HCEC 1CT (cell line): ENCODE measurements around the gene ITGA11.

Source experiments
- DNase-seq: peaks from one replicate; pipeline ENCODE4 v3.0.0-alpha.2; 2017

ITGA11 gene

DNA sequence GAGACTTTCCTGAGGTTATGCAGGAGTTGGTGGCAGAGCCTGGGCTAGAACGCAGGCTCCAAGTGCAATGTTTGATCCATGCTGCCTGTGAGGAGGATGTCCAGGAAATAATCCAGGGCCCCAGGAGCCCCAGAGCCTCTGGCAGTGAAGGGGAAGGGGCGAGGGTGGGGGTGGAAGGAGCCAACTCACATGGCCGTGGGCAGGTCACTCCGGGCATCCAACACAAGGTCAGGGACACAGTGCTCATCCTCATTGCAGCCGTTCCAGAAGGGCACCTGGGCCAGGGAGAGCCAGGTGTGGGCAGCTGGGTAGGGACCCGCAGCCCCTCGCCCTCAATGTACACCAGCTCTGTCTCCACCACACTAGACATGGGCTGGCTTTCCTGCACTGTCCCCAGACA lies 110.7 kb downstream of the ITGA11 start:
- DNase-seq = no peak

DNA sequence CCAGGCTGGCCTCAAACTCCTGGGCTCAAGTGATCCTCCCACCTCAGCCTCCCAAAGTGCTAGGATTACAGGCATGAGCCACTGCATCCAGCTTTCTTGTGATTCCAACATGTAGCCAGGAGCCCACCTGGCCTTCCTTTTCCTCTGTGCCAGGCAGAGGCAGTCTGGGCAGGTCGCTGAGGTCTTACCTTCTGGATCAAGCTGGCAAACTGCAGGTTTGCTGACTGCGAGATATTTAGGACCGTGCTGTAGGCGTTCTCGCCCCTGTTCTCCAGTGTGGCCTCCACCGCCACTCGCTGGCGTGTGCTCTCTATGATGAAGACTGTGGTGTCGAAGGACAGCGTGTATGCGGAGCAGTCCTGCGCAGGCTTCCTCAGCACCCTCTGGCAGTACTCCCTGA lies 112.0 kb downstream of the ITGA11 start:
- DNase-seq = no peak

DNA sequence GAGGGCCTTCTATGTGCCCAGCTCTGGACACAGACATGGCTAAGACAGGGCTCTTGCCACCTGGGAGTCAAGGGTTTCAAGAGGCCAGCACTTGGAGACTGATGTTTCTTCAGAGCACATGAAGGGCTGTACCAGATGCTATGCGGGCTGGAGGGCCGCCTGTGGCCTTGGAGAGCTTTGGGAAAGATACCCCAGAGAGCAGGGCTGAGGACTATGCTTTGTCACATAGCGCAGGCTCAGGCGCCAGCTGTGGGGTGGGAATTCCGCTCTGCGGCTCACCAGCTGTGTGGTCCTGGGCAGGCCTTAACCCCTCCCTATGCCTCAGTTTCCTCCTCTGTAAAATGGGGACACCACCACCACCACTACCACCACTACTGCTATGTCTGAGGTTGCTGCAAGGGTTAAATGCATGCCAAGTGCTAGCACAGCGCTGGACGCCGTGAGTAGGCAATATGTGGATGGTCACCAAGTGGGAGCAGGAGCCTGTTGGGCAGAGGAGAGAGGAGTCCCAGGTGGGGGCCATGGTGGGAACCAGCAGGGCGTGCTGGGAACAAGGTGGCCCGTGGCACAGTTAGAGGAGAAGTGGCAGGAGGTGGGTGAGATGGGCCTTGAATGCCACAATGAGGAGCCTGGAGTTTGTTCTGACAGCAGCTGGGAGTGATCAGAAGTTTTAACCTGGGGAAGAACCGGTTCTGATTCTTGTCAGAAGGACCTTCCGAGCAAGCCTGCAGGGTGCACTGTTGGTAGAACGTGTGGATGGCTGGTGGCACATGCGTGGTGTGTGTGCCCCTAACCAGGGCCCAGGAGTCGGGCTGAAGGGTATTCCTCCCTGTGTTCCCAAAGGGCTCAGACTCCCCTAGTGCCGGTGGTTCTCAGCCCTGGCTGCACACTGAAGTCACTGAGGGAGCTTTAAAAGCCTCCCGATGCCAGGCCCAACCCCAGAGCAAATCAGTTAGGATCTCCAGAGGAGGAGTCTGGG lies 112.7 kb downstream of the ITGA11 start:
- no peak for DNase-seq

DNA sequence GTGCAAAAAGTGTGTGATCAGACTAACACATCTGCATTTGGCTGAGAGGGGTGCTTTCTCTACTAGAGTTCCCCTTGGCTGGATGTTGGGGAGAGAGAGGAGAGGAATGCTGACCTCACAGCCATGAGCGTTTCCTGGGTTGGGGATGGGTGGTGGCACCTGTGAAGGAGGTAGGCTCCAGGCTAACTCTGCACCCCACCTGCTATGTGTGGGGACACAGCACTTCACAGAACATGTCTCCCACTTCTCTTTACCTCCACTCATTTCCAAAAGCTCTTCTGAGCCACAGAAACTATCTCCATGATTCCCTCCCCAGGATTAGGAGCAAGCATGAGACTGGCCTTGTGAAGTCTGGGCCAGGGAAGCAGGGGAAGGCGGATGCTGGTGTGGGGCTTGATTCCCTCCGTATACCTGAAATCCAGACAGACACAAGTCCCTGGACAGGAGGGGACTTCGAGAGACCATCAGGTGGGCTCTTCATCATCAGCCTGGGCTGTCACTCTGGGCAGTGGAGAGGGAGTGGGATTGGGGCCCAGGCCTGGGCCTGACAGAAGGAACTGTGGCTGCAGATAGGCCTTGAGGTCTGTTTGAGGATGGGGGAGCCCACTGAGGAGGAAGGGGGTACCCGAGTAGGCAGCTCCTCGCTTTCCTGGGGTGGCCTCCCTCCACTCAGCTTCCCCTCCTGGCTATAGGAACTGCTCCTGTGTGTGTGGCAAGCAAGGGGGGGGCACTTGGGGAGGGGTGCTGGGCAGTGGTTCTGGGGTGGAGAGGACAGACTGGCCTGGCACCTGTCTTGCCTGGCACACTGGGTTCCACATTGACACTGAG lies 113.7 kb downstream of the ITGA11 start:
- no peak for DNase-seq

DNA sequence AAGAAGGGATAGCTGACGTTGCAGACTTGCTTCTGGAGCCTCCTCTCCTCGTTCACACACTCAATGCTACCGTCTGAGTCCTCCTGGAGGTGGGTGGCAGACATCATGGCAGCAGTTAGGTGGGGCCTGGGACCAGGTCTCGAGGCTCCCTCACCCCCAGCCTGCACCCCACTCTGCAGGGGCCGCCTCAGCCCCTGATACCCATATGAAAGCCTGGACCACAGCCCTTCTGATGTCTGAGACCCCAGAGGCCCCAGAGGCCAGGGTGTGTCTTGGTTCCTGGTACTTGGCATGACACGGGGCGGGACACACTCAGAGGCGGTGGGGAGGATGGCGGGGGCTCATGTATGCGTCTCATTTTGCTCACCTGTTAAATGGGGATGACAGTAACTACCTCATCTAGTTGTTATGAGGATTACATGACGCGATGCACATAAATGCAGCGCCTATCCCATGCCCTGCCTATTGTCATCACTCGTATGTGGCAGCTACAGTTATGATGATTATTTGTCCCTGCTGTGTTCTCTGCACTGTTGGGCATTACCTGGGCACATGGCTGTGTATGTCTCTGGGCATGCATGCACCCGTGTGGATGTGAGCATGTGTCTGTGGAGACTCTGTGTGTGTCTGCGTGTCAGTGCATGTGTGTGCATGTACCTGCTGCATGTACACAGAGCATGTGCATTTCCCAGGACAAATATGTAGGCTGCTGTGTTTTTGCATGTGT lies 114.5 kb downstream of the ITGA11 start:
- no peak for DNase-seq

DNA sequence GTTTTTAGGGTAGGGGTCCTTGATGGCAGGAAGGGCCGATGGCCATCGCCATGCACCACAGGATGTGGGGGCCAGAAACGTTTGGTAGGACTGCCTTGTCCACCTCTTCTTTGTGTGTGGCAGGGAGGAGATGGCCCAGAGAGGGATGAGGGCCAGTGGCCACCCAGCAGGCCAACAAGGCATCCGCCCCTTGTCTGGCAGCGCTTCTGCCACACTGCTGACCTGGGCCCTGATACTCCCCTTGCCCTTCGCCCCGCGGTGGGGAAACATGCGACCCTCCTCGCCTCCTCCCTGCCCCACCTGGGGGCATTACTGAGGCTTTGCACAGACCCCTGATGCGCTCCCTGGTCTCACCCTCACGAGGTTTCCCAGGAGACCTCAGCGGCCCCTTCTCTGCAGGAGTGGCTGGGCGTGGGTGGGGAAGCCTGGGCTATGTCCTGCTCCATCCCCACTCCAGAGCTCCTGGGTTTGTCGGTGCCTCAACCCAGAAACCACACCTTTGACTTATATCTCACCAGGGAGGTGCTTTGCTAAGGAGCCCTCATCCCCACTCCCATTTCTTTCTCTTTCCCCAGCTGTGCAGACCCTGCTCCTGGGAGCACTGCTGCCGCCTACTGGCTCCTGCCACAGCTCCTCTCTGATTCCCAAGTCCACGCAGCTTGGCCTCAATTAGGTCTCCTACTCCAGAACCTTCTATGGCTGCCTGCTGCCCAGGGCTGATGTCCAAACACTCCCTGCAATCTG lies 115.7 kb downstream of the ITGA11 start:
- no peak for DNase-seq

DNA sequence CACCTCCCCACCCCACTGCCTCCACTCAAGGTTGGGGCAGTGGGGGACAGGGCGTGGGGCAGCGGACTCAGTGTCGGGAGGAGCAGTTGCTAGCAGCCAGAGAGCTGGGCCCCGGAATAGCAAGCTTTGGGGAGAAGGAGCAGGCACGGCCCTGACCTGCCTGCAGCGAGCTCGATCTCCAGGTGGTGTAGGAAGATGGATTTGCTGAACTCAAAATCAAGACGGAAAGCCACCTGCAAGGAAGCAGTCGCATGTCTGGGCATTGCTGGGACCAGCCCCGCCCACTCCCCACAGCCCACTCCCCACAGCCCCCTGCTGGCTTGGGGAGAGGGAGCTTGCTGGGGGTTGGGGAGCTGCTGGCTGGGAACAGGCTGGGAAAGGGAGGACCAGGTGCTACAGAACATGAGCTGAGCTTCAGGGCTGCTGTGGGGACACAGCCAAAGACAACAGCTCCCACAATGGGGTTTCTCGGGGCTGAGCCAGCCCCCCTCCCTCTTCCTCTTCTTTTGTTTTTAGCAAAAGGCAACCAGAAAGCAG lies 116.4 kb downstream of the ITGA11 start:
- no peak for DNase-seq

DNA sequence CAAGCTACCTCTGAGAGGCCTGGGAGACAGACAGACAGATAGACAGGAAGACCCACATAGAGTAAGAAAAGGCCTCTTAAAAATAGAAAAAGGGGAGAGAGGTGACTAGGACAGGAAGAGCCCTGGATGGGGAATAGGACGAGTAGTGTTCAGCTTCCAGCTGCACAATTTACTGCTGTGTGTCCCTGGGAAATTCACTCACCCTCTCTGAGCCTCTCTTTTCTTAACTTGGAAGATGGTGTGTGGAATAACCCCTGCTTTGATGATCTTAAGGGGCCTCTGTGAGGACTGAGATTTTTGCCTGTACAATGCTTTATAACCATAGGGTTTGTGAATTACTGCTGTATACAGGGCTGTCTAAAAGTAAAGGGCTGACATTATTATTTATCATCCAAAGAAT lies 116.9 kb downstream of the ITGA11 start:
- no peak for DNase-seq

DNA sequence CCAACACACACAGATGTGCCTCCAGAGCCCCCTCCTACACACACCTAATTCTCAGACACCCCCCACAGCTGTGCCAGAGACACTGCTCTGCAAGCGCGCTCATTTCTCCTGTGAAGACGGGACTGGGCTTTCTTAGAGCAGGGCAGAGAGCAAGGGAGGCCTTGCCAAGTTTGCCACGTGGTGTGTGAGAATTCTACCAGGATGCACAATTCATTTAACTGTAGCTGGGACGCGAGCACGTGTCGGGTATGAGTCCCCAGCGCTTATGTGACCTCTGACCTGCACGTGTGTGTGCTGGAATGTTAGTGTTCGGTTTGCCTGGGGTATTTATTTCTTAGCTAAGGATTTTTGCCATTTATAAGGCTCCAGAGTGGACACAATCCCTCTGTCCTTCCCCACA lies 117.4 kb downstream of the ITGA11 start:
- DNase-seq = no peak

DNA sequence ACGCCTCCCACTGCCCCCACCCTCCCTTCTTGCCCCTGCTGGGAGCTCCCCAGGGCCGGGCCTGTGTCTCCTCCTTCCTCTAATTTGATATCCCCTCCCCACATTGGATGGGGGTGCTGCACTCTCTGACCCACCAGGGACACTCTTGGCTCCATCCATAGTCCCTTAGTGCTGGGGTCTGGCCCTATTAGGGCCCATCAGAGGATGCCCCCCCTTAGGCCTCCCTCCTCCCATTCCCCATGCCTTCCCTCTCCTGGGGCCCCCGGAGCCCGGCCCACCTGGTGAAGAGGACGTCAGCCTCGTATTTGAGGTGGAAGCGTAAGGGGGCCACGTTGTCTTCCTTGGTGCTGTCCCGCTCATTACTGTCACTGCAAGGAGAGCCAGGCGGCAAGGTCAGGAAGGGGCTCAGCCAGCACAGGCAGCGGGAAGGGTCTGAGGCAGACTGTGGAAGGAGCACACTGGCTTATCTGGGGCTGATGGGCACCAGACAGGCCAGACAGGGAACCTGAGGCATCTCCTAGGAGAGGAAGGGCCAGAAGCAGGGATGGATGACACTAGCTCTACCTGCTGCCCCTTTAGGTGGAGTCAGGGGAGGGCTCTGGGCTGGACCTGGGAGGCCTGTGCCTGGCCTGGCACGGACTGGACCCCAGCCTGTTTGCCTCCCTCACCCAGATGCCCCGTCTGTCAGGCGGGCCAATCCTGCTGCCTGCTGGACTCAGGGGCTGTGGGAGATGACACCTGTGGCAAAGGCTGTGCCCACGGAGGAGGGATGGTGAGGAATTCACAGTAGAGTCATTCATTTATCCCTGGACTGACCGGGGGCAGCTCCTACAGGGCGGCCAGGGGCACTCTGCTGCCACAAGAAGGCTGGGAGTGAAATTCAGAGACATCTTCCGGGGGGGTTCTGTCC lies 118.2 kb downstream of the ITGA11 start:
- DNase-seq = no peak

DNA sequence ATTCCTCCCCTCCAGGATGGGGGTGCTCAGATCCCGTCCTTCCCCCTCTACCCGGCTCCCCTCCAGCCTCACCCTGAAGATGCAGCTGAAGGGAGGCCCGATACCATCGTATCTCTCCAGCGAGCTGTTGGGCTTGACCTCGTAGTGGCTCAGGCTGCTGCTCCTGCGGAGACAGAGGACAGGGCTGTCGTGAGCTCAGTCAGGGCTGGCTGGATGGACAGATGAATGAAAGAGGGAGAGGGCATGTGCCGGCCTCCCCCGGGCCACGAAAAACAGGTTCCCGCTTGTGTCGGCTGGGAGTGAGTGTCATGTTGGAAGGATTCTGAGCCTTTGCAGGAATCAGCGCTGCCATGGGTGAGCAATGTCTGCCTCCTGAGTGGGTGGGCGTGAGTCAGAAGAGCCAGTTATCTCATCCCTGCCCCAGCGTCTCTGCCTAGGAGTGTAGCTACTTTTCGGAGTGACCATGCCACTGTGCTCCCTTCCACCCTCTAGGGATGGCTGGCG lies 119.2 kb downstream of the ITGA11 start:
- DNase-seq = no peak

DNA sequence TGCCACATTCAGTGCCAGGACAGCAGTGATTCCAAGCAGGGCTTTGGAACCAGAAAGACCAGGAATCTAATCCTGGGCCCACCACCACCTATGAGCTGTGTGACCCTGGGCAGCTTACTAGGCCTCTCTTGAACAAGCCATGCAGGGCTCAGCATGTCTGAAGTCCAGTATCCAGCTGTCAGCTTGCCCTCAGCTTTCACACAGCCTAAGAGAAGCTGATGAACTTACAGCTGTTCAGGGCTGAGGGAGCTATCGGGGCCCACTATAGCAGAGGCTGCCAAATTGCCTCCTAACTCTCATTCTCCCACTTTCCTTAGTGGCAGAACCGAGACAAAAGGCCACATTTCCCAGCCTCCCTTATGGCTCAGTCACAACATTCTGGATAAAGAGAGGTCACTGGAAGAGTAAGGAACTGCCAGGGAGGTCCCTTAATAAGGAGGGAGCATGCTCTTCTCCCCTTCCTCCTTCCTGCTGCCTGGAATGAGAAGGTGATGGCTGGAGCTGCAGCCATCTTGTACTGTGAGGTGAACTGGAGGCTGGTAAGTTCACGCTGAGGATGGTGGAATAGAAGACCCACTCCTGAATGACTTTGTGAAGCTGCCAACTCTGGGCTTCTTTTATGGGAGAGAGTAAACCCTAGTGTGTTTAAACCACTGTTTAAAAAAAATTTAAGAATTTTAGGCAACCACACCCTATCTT lies 120.0 kb downstream of the ITGA11 start:
- no peak for DNase-seq

DNA sequence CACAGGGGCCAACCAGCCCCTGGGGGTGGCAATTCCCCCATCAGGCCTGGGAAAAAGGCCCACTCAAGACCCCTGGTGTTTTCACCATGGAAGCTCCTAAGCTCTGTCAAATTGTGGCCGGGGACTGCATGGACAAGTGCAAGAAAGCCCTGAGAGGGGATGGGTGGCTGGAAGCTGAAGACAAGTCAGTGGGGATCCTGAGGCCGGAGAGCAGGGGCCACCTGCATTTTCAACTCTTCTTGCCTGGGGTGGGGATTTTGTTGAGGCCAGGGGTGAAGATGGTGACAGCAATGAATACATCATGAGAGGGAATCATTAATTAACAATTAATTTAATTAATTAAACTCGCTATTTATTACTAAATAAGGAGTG lies 120.5 kb downstream of the ITGA11 start:
- no peak for DNase-seq

DNA sequence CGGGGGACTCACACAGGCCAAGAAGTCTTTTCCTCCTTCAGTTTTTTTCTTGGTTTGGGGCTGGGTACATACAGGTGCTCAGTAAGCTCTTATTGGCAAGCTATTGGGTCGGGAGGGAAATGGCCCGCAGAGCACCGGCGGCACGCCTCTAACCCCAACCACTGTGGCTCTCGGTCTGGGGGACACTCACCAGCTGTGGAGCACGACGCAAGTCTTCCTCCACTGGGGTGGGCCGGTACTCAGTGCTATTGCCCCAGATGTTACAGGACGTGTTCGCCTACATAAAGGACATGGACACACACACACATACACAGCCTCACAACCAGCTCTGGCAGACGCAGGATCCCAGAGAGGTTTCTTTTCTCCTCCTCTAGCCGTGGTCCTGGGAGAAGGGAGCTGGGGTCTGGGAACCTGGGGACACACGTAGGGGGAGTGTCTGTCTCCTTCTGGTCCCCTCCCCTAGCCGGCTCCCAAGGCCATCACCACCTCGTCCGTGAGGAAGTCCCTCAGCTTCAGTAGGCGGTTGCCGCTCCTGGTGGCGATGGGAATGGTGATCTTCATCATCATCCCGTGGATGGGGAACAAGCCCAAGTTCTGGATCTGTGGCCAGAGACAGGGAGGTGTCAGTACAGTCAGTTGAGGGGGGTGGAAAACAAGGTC lies 121.0 kb downstream of the ITGA11 start:
- DNase-seq = no peak

DNA sequence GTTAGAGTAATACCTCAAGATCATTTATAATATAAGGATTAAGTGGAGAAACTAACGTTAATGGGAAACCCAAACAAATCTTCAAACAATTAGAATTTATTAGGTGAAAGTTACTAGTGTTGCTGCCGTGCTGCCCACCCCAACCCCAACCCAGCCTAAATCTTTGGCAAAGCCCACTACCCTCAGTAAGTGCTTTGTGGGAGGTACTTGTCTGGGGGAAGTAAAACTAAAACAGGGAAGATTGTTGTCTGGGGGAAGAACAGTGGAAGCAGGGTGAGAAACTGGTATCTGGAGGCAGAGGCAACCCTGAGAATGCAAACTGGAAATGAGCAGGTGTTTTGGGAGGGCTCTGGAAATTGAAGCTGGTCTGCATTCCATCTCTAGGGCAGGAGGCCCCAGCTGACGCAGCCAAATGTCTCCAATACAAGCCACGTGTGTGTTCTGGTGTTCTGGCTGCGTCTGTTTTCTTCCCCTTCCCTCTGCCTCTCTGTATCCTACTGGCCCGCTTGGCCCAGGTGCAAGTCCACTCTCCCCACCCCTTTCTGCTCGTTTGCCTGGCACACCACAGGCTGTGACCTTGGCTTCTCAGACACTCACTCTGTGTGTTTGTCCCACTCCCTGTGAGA lies 121.7 kb downstream of the ITGA11 start:
- DNase-seq = no peak

DNA sequence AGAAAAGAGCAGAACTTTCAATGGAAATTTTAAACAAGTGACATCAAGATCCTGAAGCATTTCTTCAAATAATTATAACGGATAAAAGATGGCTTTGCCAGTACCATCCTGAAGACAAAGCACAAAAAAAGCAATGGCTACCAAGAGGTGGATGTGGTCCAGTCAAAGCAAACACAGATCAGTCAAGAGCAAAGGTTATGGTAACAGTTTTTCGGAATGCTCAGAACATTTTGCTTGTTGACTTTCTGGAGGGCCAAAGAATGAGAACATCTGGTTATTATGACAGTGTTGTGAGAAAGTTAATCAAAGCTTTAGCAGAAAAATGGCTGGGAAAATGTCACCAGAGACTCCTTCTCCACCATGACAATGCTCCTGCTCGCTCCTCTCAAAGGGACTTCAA lies 122.9 kb downstream of the ITGA11 start:
- no peak for DNase-seq

DNA sequence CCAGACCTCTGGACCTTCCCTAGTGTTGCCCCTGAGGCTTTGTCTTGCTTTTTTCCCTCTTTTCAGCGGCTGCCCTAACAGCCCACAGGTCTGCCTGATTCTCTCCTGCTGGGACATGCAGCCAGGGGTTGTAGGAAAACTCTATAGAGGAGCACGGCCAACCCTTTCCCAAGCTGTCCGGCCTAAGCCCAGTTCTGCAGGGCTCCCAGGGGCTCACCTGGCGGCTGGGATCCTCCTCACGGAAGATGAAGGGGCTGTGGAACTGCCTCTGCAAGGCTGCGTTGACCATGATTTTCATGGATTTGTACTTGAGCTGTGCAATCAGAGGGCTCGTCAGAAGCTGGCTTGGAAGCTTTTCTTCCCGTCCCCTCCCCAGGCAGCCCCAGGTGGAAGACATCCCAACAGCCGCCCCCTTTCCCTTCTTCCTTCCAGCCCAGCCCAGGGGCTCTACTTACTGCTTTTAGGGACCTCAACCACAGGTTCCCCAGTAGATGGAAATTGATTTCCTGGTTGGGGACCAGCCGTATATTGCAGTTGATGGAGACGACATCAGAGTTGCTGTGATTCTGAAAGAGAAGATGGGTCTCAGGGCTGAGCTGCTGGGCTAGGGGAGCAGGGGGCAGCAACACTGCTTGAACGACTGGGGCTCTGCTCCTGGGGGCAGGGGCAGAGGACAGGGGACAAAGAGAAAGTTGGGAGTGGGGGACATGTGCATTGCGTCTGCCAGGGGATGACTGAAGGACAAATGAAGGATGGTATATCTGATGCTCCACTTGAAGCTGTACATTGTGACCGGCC lies 124.6 kb downstream of the ITGA11 start:
- no peak for DNase-seq

DNA sequence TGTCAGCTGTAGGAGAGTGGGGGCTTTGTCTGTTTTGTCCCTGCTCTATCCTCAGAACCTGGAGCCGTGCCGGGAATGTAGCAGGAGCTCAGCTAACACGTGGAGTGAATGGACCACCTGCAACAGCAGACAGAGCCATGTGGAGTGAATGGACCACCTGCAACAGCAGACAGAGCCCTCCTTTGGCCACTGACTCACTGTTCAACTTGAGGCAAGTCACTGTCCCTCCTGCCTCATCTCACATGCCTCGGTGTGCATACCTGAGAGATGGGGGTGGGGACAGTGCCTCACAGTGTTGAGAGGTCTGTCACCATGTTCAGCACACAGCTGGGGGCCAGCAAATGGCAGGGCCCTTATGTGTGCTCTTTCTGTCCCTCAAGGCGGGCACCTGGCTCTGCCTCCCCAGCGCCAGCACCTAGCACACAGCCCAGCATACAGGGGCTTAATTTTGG lies 126.5 kb downstream of the ITGA11 start:
- DNase-seq = no peak
